Panc1 (cell line): ENCODE results near the gene LRRC45. TPM values are rescaled to one million over a fixed set of nuclear protein-coding genes. Genes with fewer than 3 reads are reported as not detected.

Source experiments
- ATAC-seq: fragments of 200-7000 bp; cut with Tn5 transposase; 2 replicates; pipeline ENCODE4 v1.9.1; 2020; ENCODE audit warnings: mild to moderate bottlenecking, moderate library complexity
- BruUV-seq: library from RNA; stranded (reverse); fragments of 400-500 nt; replicated peaks from 2 replicates; lab custom pipeline; 2021; lab: Mats Ljungman, UMichigan
- CTCF ChIA-PET: fragments of 300-600 bp; sonication (Branson Sonifier 250); formaldehyde crosslinking; loops from one replicate; lab custom pipeline; 2022; ENCODE audit warnings: antibody characterized with exemption; lab: Charles Lee
- POLR2A ChIA-PET: fragments of 300-600 bp; sonication (Branson Sonifier 250); formaldehyde crosslinking; loops from one replicate; lab custom pipeline; 2022; ENCODE audit warnings: antibody characterized with exemption; lab: Charles Lee
- DNase-seq: peaks from one replicate; pipeline ENCODE4 v3.0.0-alpha.2; 2010; ENCODE audit warnings: low read depth, low spot score
- H3K27ac ChIP-seq: 2 replicates; pipeline ENCODE4 v1.5.1; 2011; ENCODE audit warnings: mild to moderate bottlenecking, low read length, inconsistent platforms
- H3K27me3 ChIP-seq: fragments of 200-500 bp; sonication (Bioruptor generic); 2 replicates; pipeline ENCODE4 v1.6.0; 2014; ENCODE audit warnings: low read length, inconsistent platforms; ENCODE audit not compliant: control insufficient read depth, insufficient read depth
- H3K36me3 ChIP-seq: fragments of 200-500 bp; sonication (Bioruptor generic); 2 replicates; pipeline ENCODE4 v1.5.1; 2014; ENCODE audit warnings: inconsistent platforms, mild to moderate bottlenecking, low read length, moderate library complexity; ENCODE audit not compliant: control insufficient read depth, insufficient read depth
- H3K4me1 ChIP-seq: 2 replicates; pipeline ENCODE4 v1.5.1; 2011; ENCODE audit warnings: inconsistent platforms, mild to moderate bottlenecking, low read length, moderate library complexity; ENCODE audit not compliant: control insufficient read depth, insufficient read depth
- H3K4me3 ChIP-seq, 2 experiments: 2 replicates each; pipeline ENCODE4 v1.5.1; 2011 to 2012; ENCODE audit warnings: low read depth in 2 of 2, low read length in 2 of 2, mild to moderate bottlenecking in 2 of 2, inconsistent platforms in 1 of 2, moderate library complexity in 1 of 2
- H3K9me3 ChIP-seq: fragments of 200-500 bp; sonication (Bioruptor generic); 2 replicates; pipeline ENCODE4 v1.5.1; 2014; ENCODE audit warnings: low read depth, mild to moderate bottlenecking, inconsistent platforms, low read length, moderate library complexity; ENCODE audit not compliant: control insufficient read depth, insufficient read depth
- POLR2AphosphoS5 ChIP-seq: IDR thresholded peaks from 2 replicates; pipeline ENCODE4 v1.6.1; 2012; ENCODE audit warnings: mild to moderate bottlenecking, low read depth, low read length, moderate library complexity
- SIN3A ChIP-seq: IDR thresholded peaks from 2 replicates; pipeline ENCODE4 v1.6.1; 2012; ENCODE audit warnings: low read depth, mild to moderate bottlenecking, low read length, moderate library complexity, borderline replicate concordance; ENCODE audit not compliant: insufficient read depth
- TCF7L2 ChIP-seq: IDR thresholded peaks from 2 replicates; pipeline ENCODE4 v1.6.1; 2011; ENCODE audit warnings: mild to moderate bottlenecking, low read depth, low read length, inconsistent platforms
- in situ Hi-C: cut with HindIII; loops from 2 replicates; pipeline ENCODE4 v1.10.0; 2016; ENCODE audit warnings: low sequenced_read_pairs, low pct_unique_long_range_greater_than_20kb
- intact Hi-C: fragments of 100-400 bp; cut with micrococcal nuclease; formaldehyde crosslinking; loops from one replicate; pipeline ENCODE4 v1.10.0; 2022; ENCODE audit not compliant: unreplicated experiment
- total RNA-seq: library from RNA; stranded (reverse); gene quantifications from one replicate; pipeline ENCODE4 v1.2.1, GENCODE V29; 2021; ENCODE audit not compliant: unreplicated experiment
- TF ChIP-seq, protein P1 (sequence below): fragments of 450-650 bp; IDR thresholded peaks from 2 replicates; pipeline ENCODE4 v1.5.1; 2017; ENCODE audit warnings: mild to moderate bottlenecking
- TF ChIP-seq, protein P2 (sequence below), 2 experiments: IDR thresholded peaks; 2 replicates each; pipeline ENCODE4 v1.6.1; 2011 to 2012; ENCODE audit warnings: low read depth in 2 of 2, control low read depth in 1 of 2, low read length in 1 of 2, mild to moderate bottlenecking in 1 of 2, moderate library complexity in 1 of 2; ENCODE audit not compliant: insufficient read depth in 1 of 2

Gene LRRC45
- total RNA-seq, 1 experiment from 2014 or later, result 29.9 TPM

DNA sequence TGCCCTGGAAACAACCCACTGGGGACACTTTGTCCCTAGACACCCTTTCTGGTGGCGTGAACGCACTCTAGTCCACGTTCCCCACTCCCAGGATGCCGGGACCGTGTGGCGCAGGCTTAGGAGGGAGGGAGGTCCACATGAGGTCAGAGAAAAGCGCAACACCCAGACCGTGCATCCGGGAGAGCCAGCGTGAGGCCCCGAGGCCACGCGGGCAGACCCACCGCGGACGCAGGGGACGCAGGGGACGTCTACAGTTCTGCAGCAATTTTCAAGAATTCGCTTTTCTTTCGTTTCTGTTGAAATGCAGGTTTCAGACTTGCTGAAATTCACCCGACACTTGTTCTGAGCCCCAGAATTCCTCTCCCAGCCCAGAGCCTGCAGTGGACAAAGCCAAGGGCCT lies 23.8 kb downstream of the LRRC45 start:
- DNase-seq (no peak), ATAC-seq (no peak)
- no peak overlapping the region for H3K27ac ChIP-seq
- ChIA-PET POLR2A (no interaction called here), CTCF (no interaction called here)
- no peaks in the 10 kb centered on the region for H3K27me3 ChIP-seq
- TF ChIP-seq, protein P1, sequence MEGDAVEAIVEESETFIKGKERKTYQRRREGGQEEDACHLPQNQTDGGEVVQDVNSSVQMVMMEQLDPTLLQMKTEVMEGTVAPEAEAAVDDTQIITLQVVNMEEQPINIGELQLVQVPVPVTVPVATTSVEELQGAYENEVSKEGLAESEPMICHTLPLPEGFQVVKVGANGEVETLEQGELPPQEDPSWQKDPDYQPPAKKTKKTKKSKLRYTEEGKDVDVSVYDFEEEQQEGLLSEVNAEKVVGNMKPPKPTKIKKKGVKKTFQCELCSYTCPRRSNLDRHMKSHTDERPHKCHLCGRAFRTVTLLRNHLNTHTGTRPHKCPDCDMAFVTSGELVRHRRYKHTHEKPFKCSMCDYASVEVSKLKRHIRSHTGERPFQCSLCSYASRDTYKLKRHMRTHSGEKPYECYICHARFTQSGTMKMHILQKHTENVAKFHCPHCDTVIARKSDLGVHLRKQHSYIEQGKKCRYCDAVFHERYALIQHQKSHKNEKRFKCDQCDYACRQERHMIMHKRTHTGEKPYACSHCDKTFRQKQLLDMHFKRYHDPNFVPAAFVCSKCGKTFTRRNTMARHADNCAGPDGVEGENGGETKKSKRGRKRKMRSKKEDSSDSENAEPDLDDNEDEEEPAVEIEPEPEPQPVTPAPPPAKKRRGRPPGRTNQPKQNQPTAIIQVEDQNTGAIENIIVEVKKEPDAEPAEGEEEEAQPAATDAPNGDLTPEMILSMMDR, result no peak
- TF ChIP-seq TCF7L2 (no peak), POLR2AphosphoS5 (no peak), SIN3A (no peak)
- TF ChIP-seq, protein P2, sequence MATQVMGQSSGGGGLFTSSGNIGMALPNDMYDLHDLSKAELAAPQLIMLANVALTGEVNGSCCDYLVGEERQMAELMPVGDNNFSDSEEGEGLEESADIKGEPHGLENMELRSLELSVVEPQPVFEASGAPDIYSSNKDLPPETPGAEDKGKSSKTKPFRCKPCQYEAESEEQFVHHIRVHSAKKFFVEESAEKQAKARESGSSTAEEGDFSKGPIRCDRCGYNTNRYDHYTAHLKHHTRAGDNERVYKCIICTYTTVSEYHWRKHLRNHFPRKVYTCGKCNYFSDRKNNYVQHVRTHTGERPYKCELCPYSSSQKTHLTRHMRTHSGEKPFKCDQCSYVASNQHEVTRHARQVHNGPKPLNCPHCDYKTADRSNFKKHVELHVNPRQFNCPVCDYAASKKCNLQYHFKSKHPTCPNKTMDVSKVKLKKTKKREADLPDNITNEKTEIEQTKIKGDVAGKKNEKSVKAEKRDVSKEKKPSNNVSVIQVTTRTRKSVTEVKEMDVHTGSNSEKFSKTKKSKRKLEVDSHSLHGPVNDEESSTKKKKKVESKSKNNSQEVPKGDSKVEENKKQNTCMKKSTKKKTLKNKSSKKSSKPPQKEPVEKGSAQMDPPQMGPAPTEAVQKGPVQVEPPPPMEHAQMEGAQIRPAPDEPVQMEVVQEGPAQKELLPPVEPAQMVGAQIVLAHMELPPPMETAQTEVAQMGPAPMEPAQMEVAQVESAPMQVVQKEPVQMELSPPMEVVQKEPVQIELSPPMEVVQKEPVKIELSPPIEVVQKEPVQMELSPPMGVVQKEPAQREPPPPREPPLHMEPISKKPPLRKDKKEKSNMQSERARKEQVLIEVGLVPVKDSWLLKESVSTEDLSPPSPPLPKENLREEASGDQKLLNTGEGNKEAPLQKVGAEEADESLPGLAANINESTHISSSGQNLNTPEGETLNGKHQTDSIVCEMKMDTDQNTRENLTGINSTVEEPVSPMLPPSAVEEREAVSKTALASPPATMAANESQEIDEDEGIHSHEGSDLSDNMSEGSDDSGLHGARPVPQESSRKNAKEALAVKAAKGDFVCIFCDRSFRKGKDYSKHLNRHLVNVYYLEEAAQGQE (IDR thresholded peaks at IDR 0.05; ENCODE audit: insufficient read depth in 1 of 2, low read depth in 2 of 2, low read length in 1 of 2), result no peak
- H3K36me3 ChIP-seq, result no peaks in the 10 kb centered on the region; the same call in 1 of the 2 replicates
- no peak overlapping the region for H3K4me3 ChIP-seq
- H3K9me3 ChIP-seq, result no peaks in the 10 kb centered on the region
- intact Hi-C loops (no loop called here), in situ Hi-C loops (no loop called here)
- H3K4me1 ChIP-seq, result peaks cover 7% of the 10 kb centered on the region; the same call in 1 of the 2 replicates
- no TSS peak for BruUV-seq

DNA sequence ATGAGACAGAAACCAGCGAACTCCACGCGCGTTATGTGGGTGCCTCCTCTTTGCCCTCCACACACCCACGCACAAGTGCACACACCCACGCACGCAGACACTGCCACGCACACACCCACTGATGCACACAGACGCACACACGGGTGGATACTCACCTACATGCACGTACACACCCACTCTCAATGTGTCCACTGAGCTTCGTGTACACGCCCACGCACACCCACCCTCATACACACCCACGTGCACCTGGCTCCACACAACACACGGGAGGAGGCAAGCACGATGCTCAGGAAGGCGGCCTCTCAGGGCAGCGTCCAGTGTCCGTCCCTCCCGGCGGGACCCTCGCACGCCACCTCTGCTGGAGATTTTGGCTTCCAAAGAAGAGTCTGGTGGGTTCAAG lies 24.3 kb downstream of the LRRC45 start:
- TF ChIP-seq, protein P2 (IDR thresholded peaks at IDR 0.05; ENCODE audit: insufficient read depth in 1 of 2, low read depth in 2 of 2, low read length in 1 of 2), result no peak
- TF ChIP-seq SIN3A, result no peak
- no peak for TF ChIP-seq TCF7L2
- TF ChIP-seq, protein P1, result no peak
- TF ChIP-seq POLR2AphosphoS5, result no peak
- intact Hi-C loops, result no loop called here
- Histone ChIP-seq H3K9me3 (no peaks in the 10 kb centered on the region), H3K4me1 (peaks cover 7% of the 10 kb centered on the region; the same call in 1 of the 2 replicates), H3K4me3 (no peak overlapping the region), H3K27me3 (no peaks in the 10 kb centered on the region), H3K36me3 (peaks cover 4% of the 10 kb centered on the region; the same call in 1 of the 2 replicates), H3K27ac (no peak overlapping the region)
- no peak for ATAC-seq
- in situ Hi-C loops, result no loop called here
- ChIA-PET CTCF (interaction anchor here (0.9 kb wide), 1 partner anchor 40 kb away, joined by 3 read pairs; no protein-coding TSS in a partner anchor), POLR2A (interaction anchor here (0.7 kb wide), 1 partner anchor 21 kb away, joined by 3 read pairs; no protein-coding TSS in a partner anchor)
- no TSS peak for BruUV-seq
- DNase-seq, result no peak
